Endothelial cell of umbilical vein (primary cell): ENCODE data around the gene CLEC2B. TPM values are rescaled to one million over a fixed set of nuclear protein-coding genes. Genes with fewer than 3 reads are reported as not detected.

ENCODE experiments used
- BruUV-seq: library from RNA; stranded (reverse); fragments of 400-500 nt; replicated peaks from 2 replicates; lab custom pipeline; 2021; lab: Mats Ljungman, UMichigan
- CTCF ChIA-PET: fragments of 300-600, 350-600 bp; sonication (Branson Sonifier 250); formaldehyde crosslinking; loops from one replicate; lab custom pipeline; 2021; ENCODE audit warnings: antibody characterized with exemption, inconsistent platforms; lab: Charles Lee
- POLR2A ChIA-PET: fragments of 300-600, 350-600 bp; sonication (Branson Sonifier 250); formaldehyde crosslinking; loops from one replicate; lab custom pipeline; 2021; ENCODE audit warnings: antibody characterized with exemption, inconsistent platforms; lab: Charles Lee
- DNase-seq: peaks from one replicate; pipeline ENCODE4 v3.0.0-alpha.2; 2011; ENCODE audit warnings: low read depth, low spot score
- FAIRE-seq: peaks from 2 replicates; lab custom pipeline; 2011; peaks lifted over from hg19 to GRCh38; lab: Jason Lieb, UNC
- H2AFZ ChIP-seq: 2 replicates; pipeline ENCODE4 v1.6.0; 2012; ENCODE audit warnings: low read depth, low read length, control low read depth, inconsistent platforms
- H3K27ac ChIP-seq: 2 replicates; pipeline ENCODE4 v1.5.1; 2011; ENCODE audit warnings: low read depth, mild to moderate bottlenecking, control low read depth, low read length, moderate library complexity; ENCODE audit not compliant: insufficient read depth
- H3K27me3 ChIP-seq, 2 experiments: 2 replicates each; pipeline versions ENCODE4 v1.6.0 to v1.6.1; 2011; ENCODE audit warnings: low read length in 2 of 2, mixed read lengths in 1 of 2; ENCODE audit not compliant: control insufficient read depth in 2 of 2, insufficient read depth in 2 of 2
- H3K36me3 ChIP-seq, 2 experiments: 2 replicates in 1 of 2; 3 replicates in 1 of 2; pipeline ENCODE4 v1.5.1; 2011; ENCODE audit warnings: low read length in 2 of 2, mild to moderate bottlenecking in 1 of 2, moderate library complexity in 1 of 2; ENCODE audit not compliant: control insufficient read depth in 2 of 2, insufficient read depth in 2 of 2; ENCODE audit errors: extremely low read depth in 1 of 2
- H3K4me1 ChIP-seq: 3 replicates; pipeline ENCODE4 v1.5.1; 2011; ENCODE audit warnings: mild to moderate bottlenecking, low read length; ENCODE audit not compliant: control insufficient read depth, insufficient read depth; ENCODE audit errors: extremely low read depth
- H3K4me2 ChIP-seq: 2 replicates; pipeline ENCODE4 v1.6.1; 2011; ENCODE audit warnings: low read length, control low read depth, mixed read lengths; ENCODE audit not compliant: insufficient read depth
- H3K4me3 ChIP-seq, 3 experiments: fragments of 200-600 bp in 1 of 3; sonication (generic), shearing (Covaris generic) in 1 of 3; replicated peaks in 1 of 3; 2 replicates each; pipeline ENCODE4 v1.5.1; 2011 to 2016; ENCODE audit warnings: control low read depth in 3 of 3, low read length in 3 of 3, mild to moderate bottlenecking in 2 of 3, inconsistent platforms in 1 of 3, low read depth in 1 of 3, moderate library complexity in 1 of 3; ENCODE audit not compliant: insufficient read depth in 1 of 3
- H3K79me2 ChIP-seq: 2 replicates; pipeline ENCODE4 v1.6.0; 2012; ENCODE audit warnings: low read length, inconsistent platforms; ENCODE audit not compliant: control insufficient read depth, insufficient read depth
- H3K9ac ChIP-seq: replicated peaks from 2 replicates; pipeline ENCODE3; 2011; ENCODE audit warnings: low read length, control low read depth; ENCODE audit not compliant: insufficient read depth; ENCODE audit errors: extremely low read depth
- H3K9me1 ChIP-seq: replicated peaks from 3 replicates; pipeline ENCODE4 v1.6.0; 2011; ENCODE audit warnings: mild to moderate bottlenecking, low read length; ENCODE audit not compliant: control insufficient read depth, insufficient read depth; ENCODE audit errors: extremely low read depth
- H3K9me3 ChIP-seq: replicated peaks from 2 replicates; pipeline ENCODE4 v1.5.1; 2012; ENCODE audit warnings: low read length, inconsistent platforms; ENCODE audit not compliant: control insufficient read depth, insufficient read depth
- H4K20me1 ChIP-seq: replicated peaks from 2 replicates; pipeline ENCODE3; 2011; ENCODE audit warnings: mild to moderate bottlenecking, low read length; ENCODE audit not compliant: control insufficient read depth, insufficient read depth; ENCODE audit errors: extremely low read depth
- CTCF ChIP-seq, 2 donors: IDR thresholded peaks; 1 replicate in 1 of 2; 2 replicates in 1 of 2; pipeline ENCODE4 v1.5.1; 2011; ENCODE audit warnings: low read length in 2 of 2, mild to moderate bottlenecking in 2 of 2, moderate library complexity in 2 of 2, control low read depth in 1 of 2, inconsistent platforms in 1 of 2, low read depth in 1 of 2; ENCODE audit not compliant: insufficient read depth in 1 of 2; ENCODE audit errors: extremely low read depth in 1 of 2
- EZH2 ChIP-seq: IDR thresholded peaks from 2 replicates; pipeline ENCODE4 v1.6.1; 2012; ENCODE audit warnings: borderline replicate concordance, low read depth, mild to moderate bottlenecking, moderate library complexity, low read length, inconsistent platforms; ENCODE audit not compliant: severe bottlenecking
- FOS ChIP-seq: IDR thresholded peaks from 2 replicates; pipeline ENCODE4 v1.6.1; 2011; ENCODE audit warnings: mild to moderate bottlenecking, low read length, moderate library complexity, borderline replicate concordance; ENCODE audit not compliant: insufficient read depth
- GATA2 ChIP-seq: IDR thresholded peaks from 2 replicates; pipeline ENCODE4 v1.7.0; 2011; ENCODE audit warnings: low read depth, mild to moderate bottlenecking, moderate library complexity, mixed read lengths, low read length; ENCODE audit not compliant: insufficient read length, insufficient read depth
- JUN ChIP-seq: IDR thresholded peaks from 2 replicates; pipeline ENCODE4 v1.6.1; 2011; ENCODE audit warnings: borderline replicate concordance, low read depth; ENCODE audit not compliant: insufficient read length, insufficient read depth
- MYC ChIP-seq: IDR thresholded peaks from one replicate; pipeline ENCODE4 v1.6.1; 2011; ENCODE audit warnings: mild to moderate bottlenecking, low read depth, low read length
- POLR2A ChIP-seq: IDR thresholded peaks from 2 replicates; pipeline ENCODE4 v1.6.1; 2012; ENCODE audit warnings: low read depth, mild to moderate bottlenecking, control low read depth, low read length
- dilution Hi-C: fragments of 300-500 bp; cut with MboI; formaldehyde crosslinking; loops from one replicate; pipeline ENCODE4 v1.15.0; 2019; ENCODE audit warnings: low sequenced_read_pairs; ENCODE audit not compliant: extremely low pct_ligation_motif_present
- intact Hi-C: fragments of 100-400 bp; cut with micrococcal nuclease; formaldehyde crosslinking; loops from one replicate; pipeline ENCODE4 v1.10.0; 2022
- polyA plus RNA-seq, 4 experiments: library from polyadenylated mRNA; depleted of rRNA in 3 of 4; stranded (reverse) in 3 of 4; unstranded in 1 of 4; fragments of >200 nt; gene quantifications; 2 replicates each; pipeline versions ENCODE4 v1.2.1 to v1.2.3, GENCODE V29; 2011 to 2012; ENCODE audit warnings: missing spikeins in 1 of 4
- total RNA-seq: library from RNA; stranded (reverse); gene quantifications from 2 replicates; pipeline ENCODE4 v1.2.3, GENCODE V29; 2021

The CLEC2B gene
- total and polyA plus RNA-seq, 2 donors (not counting 3 experiments of a cell fraction or from before 2014, with no cell fraction given): 6.7 to 18.3 TPM

- no TSS peak for BruUV-seq
Observed at GRCh38 chr12:9820281-9820930, 48.7 kb downstream of the CLEC2B start.

More at GRCh38 chr12:9820281-9820930, 48.7 kb downstream of the CLEC2B start:
- intact Hi-C loops (no loop called here), dilution Hi-C loops (no loop called here)
- Histone ChIP-seq H3K79me2 (no peaks in the 10 kb centered on the region), H3K36me3 (no peaks in the 10 kb centered on the region), H3K4me2 (no peak overlapping the region), H3K9me1 (no peaks in the 10 kb centered on the region), H3K9ac (no peak overlapping the region), H3K4me3 (no peak overlapping the region), H4K20me1 (no peaks in the 10 kb centered on the region), H3K9me3 (no peaks in the 10 kb centered on the region), H2AFZ (no peak overlapping the region), H3K27ac (no peak overlapping the region), H3K4me1 (no peaks in the 10 kb centered on the region), H3K27me3 (peaks cover 2 to 16% of the 10 kb centered on the region in 2 experiments)
- no peak for FAIRE-seq
- ChIA-PET CTCF (interaction anchor here (0.6 kb wide), 1 partner anchor 44 kb away, joined by 3 read pairs; no protein-coding TSS in a partner anchor), POLR2A (no interaction called here)
- TF ChIP-seq POLR2A: no peak
- TF ChIP-seq FOS: no peak
- TF ChIP-seq CTCF (IDR thresholded peaks at IDR 0.05; ENCODE audit: extremely low read depth in 1 of 2, insufficient read depth in 1 of 2, low read depth in 1 of 2, low read length in 2 of 2): no peak
- no peak for TF ChIP-seq GATA2
- TF ChIP-seq JUN: no peak
- no peak for TF ChIP-seq MYC
- no peak for TF ChIP-seq EZH2
- DNase-seq: no peak
